Measurements from ENCODE around the gene FBXW8.

- TF ChIP-seq CTCF (IDR thresholded peaks at IDR 0.05 in 4 of 5, conservative IDR thresholded peaks at IDR 0.05 in 1 of 5) (no peak), POLR2A (IDR thresholded peaks at IDR 0.05) (no peak)
Measured at GRCh38 chr12:117003883-117004404, 93.2 kb downstream of the FBXW8 start.
